NCI-H146 (cell line): ENCODE measurements around the gene BCR.

ENCODE experiments used
- DNase-seq: peaks from one replicate; lab custom pipeline; 2025; lab: John Stamatoyannopoulos, UW

BCR gene

GRCh38 chr22:23217171-23218052 lies 37.1 kb downstream of the BCR start:
- DNase-seq: no peak

- no peak for DNase-seq
Observed at GRCh38 chr22:23218053-23218866, 38.0 kb downstream of the BCR start.

GRCh38 chr22:23218867-23219251 lies 38.5 kb downstream of the BCR start:
- peak; percentile 81 for DNase-seq

- no peak for DNase-seq
Observed at GRCh38 chr22:23219317-23219716, 39.0 kb downstream of the BCR start.

GRCh38 chr22:23219822-23220484 lies 39.6 kb downstream of the BCR start:
- peak; percentile 22 for DNase-seq

- DNase-seq: no peak
Observed at GRCh38 chr22:23220485-23221350, 40.4 kb downstream of the BCR start.

GRCh38 chr22:23221351-23221804 lies 41.1 kb downstream of the BCR start:
- no peak for DNase-seq

- no peak for DNase-seq
Observed at GRCh38 chr22:23222033-23222792, 41.9 kb downstream of the BCR start.

GRCh38 chr22:23222793-23223568 lies 42.7 kb downstream of the BCR start:
- no peak for DNase-seq

GRCh38 chr22:23223569-23224317 lies 43.4 kb downstream of the BCR start:
- no peak for DNase-seq

GRCh38 chr22:23224846-23225245 lies 44.5 kb downstream of the BCR start:
- no peak for DNase-seq

- DNase-seq: no peak
Observed at GRCh38 chr22:23225337-23225723, 45.0 kb downstream of the BCR start.

- no peak for DNase-seq
Observed at GRCh38 chr22:23225724-23226496, 45.6 kb downstream of the BCR start.

GRCh38 chr22:23226497-23226850 lies 46.2 kb downstream of the BCR start:
- DNase-seq: no peak

- DNase-seq: no peak
Observed at GRCh38 chr22:23227380-23227779, 47.1 kb downstream of the BCR start.

- no peak for DNase-seq
Observed at GRCh38 chr22:23228503-23228902, 48.2 kb downstream of the BCR start.

- DNase-seq: no peak
Observed at GRCh38 chr22:23229646-23230045, 49.3 kb downstream of the BCR start.

GRCh38 chr22:23230348-23231068 lies 50.2 kb downstream of the BCR start:
- DNase-seq: peak; percentile 77
